Effector memory CD4-positive, alpha-beta T cell (primary cell): ENCODE data around the gene IDH3B.

Experiments
- DNase-seq, 3 donors: peaks; one replicate each; pipeline ENCODE4 v3.0.0-alpha.2; 2020
- H3K27ac ChIP-seq: 2 replicates; pipeline ENCODE4 v1.7.0; 2013; ENCODE audit warnings: mild to moderate bottlenecking, low read length, moderate library complexity; ENCODE audit not compliant: insufficient read depth, poor library complexity, severe bottlenecking
- H3K27me3 ChIP-seq: replicated peaks from 2 replicates; pipeline ENCODE4 v1.7.0; 2013; ENCODE audit warnings: mild to moderate bottlenecking, low read length; ENCODE audit not compliant: insufficient read depth, control insufficient read depth, poor library complexity, severe bottlenecking
- H3K36me3 ChIP-seq: 2 replicates; pipeline ENCODE4 v1.7.0; 2013; ENCODE audit warnings: mild to moderate bottlenecking, low read length, moderate library complexity; ENCODE audit not compliant: control insufficient read depth, insufficient read depth
- H3K4me1 ChIP-seq: 2 replicates; pipeline ENCODE4 v1.7.0; 2013; ENCODE audit warnings: low read length, mild to moderate bottlenecking; ENCODE audit not compliant: control insufficient read depth, insufficient read depth, poor library complexity, severe bottlenecking
- H3K4me3 ChIP-seq: 2 replicates; pipeline ENCODE4 v1.7.0; 2013; ENCODE audit warnings: low read length, low read depth, mild to moderate bottlenecking; ENCODE audit not compliant: insufficient read depth, poor library complexity, severe bottlenecking
- H3K9me3 ChIP-seq: 2 replicates; pipeline ENCODE4 v1.7.0; 2013; ENCODE audit warnings: mild to moderate bottlenecking, low read length, moderate library complexity; ENCODE audit not compliant: control insufficient read depth

Gene IDH3B

DNA sequence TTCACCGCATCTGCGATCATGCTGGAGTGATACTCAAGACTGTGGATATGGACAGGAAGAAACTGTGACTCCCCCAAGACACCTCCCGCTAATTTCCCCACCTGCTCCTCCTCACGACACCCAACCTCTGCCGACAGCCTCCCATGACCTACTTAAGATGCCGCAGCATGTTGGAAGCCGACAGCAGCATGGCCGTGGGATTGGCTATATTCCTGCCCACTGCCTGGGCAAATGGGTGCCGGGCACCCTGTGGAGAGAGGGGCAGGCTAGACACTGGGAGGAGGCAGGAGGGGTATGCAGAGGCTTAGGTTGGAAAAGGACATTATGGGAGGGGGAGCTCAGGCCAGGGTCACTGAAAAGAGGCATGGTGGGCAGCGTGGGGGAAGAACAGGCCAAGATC lies 4.5 kb downstream of the IDH3B start:
- Histone ChIP-seq H3K27me3 (no peaks in the 10 kb centered on the region), H3K4me1 (peaks cover 10% of the 10 kb centered on the region), H3K9me3 (no peaks in the 10 kb centered on the region), H3K27ac (no peak overlapping the region), H3K36me3 (peaks cover 72% of the 10 kb centered on the region), H3K4me3 (no peak overlapping the region)
- DNase-seq: no peak

- DNase-seq: no peak
- no peak overlapping the region for H3K4me3 ChIP-seq
- no peaks in the 10 kb centered on the region for H3K27me3 ChIP-seq
- H3K27ac ChIP-seq: no peak overlapping the region
- H3K4me1 ChIP-seq: peaks cover 15% of the 10 kb centered on the region
- no peaks in the 10 kb centered on the region for H3K9me3 ChIP-seq
- peaks cover 78% of the 10 kb centered on the region for H3K36me3 ChIP-seq
Observed at GRCh38 chr20:2658414-2659354, 5.3 kb downstream of the IDH3B start.

DNA sequence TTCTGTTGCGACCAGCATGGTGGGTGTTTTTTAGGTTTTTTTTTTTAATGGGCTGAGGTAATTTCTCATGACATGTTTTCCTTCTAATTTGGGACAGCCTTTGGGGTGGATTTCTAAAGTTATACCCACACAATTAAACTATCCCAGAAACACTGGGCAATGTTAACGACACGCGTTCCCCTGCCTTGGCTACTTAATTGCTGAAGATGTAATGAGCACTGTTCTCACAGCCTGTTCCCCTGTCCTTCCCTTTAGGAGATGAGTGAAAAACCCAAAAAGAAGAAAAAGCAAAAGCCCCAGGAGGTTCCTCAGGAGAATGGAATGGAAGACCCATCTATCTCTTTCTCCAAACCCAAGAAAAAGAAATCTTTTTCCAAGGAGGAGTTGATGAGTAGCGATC lies 6.3 kb downstream of the IDH3B start:
- H3K4me1 ChIP-seq: peaks cover 18% of the 10 kb centered on the region
- H3K9me3 ChIP-seq: no peaks in the 10 kb centered on the region
- H3K36me3 ChIP-seq: peaks cover 78% of the 10 kb centered on the region
- DNase-seq: no peak
- no peak overlapping the region for H3K27ac ChIP-seq
- no peaks in the 10 kb centered on the region for H3K27me3 ChIP-seq
- H3K4me3 ChIP-seq: no peak overlapping the region

- peaks cover 78% of the 10 kb centered on the region for H3K36me3 ChIP-seq
- DNase-seq: no peak
- no peaks in the 10 kb centered on the region for H3K27me3 ChIP-seq
- H3K4me3 ChIP-seq: no peak overlapping the region
- H3K27ac ChIP-seq: no peak overlapping the region
- H3K9me3 ChIP-seq: no peaks in the 10 kb centered on the region
- H3K4me1 ChIP-seq: peaks cover 18% of the 10 kb centered on the region
Observed at GRCh38 chr20:2657241-2657640, 6.8 kb downstream of the IDH3B start.

DNA sequence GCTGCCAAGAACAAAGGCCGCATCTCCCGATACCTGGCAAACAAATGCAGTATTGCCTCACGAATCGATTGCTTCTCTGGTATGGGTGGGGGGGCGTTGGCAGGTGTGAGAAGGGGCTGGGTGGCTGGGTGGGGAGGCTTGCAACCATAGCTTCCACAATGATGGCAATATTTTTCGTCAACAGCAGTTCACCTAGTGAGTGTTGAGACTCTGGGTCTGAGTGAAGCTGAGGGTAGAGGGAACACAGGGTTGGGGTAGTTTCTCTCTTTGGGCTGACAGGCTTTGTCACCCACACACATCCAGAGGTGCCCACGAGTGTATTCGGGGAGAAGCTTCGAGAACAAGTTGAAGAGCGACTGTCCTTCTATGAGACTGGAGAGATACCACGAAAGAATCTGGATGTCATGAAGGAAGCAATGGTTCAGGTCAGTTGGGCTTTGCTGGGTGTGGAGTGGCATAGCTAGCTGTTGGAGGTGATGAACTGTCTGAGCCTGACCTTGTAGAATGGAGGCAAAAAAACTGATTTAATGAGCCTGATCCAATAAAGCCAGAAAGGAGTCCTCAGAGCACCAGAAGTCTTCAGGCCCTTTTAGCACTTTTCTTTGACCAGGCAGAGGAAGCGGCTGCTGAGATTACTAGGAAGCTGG lies 7.4 kb downstream of the IDH3B start:
- no peak overlapping the region for H3K27ac ChIP-seq
- H3K27me3 ChIP-seq: no peaks in the 10 kb centered on the region
- peaks cover 18% of the 10 kb centered on the region for H3K4me1 ChIP-seq
- no peak overlapping the region for H3K4me3 ChIP-seq
- DNase-seq: no peak
- no peaks in the 10 kb centered on the region for H3K9me3 ChIP-seq
- peaks cover 72% of the 10 kb centered on the region for H3K36me3 ChIP-seq

DNA sequence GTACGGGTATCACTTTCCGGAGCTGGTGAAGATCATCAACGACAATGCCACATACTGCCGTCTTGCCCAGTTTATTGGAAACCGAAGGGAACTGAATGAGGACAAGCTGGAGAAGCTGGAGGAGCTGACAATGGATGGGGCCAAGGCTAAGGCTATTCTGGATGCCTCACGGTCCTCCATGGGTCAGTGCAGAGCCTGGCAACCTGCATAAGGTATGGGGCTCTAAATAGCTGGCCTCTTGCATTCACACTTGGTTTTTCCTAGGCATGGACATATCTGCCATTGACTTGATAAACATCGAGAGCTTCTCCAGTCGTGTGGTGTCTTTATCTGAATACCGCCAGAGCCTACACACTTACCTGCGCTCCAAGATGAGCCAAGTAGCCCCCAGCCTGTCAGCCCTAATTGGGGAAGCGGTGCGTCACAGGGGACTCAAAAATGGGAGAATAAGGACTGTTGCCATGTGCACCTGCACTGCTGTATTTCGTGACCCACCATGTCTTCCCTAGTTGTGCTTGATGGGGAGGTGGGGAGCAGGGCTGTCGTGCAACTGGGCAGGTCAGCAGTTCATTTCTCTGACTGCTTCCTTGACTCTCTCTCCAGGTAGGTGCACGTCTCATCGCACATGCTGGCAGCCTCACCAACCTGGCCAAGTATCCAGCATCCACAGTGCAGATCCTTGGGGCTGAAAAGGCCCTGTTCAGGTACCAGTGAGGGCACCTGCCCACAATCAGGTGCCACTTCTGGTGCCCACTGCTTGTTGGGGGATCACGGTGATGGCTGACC lies 8.5 kb downstream of the IDH3B start:
- no peak overlapping the region for H3K27ac ChIP-seq
- H3K9me3 ChIP-seq: no peaks in the 10 kb centered on the region

GRCh38 chr20:2654831-2655230 lies 9.2 kb downstream of the IDH3B start:
- Histone ChIP-seq H3K27me3 (no peaks in the 10 kb centered on the region), H3K9me3 (no peaks in the 10 kb centered on the region), H3K4me3 (no peak overlapping the region), H3K36me3 (peaks cover 57% of the 10 kb centered on the region), H3K27ac (peak overlapping the region; percentile 26), H3K4me1 (peaks cover 18% of the 10 kb centered on the region)
- DNase-seq: no peak

More for the DNA sequence above, 8.5 kb downstream of the IDH3B start:
- peaks cover 18% of the 10 kb centered on the region for H3K4me1 ChIP-seq
- no peak overlapping the region for H3K4me3 ChIP-seq
- H3K36me3 ChIP-seq: peaks cover 64% of the 10 kb centered on the region
- no peaks in the 10 kb centered on the region for H3K27me3 ChIP-seq
- DNase-seq: no peak

GRCh38 chr20:2654384-2654822 lies 9.6 kb downstream of the IDH3B start:
- Histone ChIP-seq H3K36me3 (peaks cover 54% of the 10 kb centered on the region), H3K27me3 (no peaks in the 10 kb centered on the region), H3K27ac (peak overlapping the region; percentile 90), H3K4me3 (no peak overlapping the region), H3K4me1 (peaks cover 18% of the 10 kb centered on the region), H3K9me3 (no peaks in the 10 kb centered on the region)
- no peak for DNase-seq

GRCh38 chr20:2653556-2654383 lies 10.2 kb downstream of the IDH3B start:
- Histone ChIP-seq H3K36me3 (peaks cover 48% of the 10 kb centered on the region), H3K4me3 (peak overlapping the region; percentile 84), H3K27me3 (no peaks in the 10 kb centered on the region), H3K4me1 (peaks cover 18% of the 10 kb centered on the region), H3K27ac (peak overlapping the region; percentile 90), H3K9me3 (no peaks in the 10 kb centered on the region)
- no peak for DNase-seq
